Measurements from ENCODE around the gene UBXN2A. TPM values are rescaled to one million over a fixed set of nuclear protein-coding genes. Genes with fewer than 3 reads are reported as not detected.
"Not testable (repeated sequence)": the region's sequence is repeated elsewhere in the genome, so short reads cannot be mapped to it uniquely, and the experiment has no call there.

Gene UBXN2A
- total RNA-seq, 2 experiments from 2014 or later, result 7.6 to 7.7 TPM

- Mint-ChIP-seq H3K4me3 (no peak overlapping the region), H3K36me3 (ENCODE audit: low read depth) (no peaks in the 10 kb centered on the region), H3K27me3 (ENCODE audit: low read depth) (peaks cover 34% of the 10 kb centered on the region), H3K4me1 (ENCODE audit: low read depth) (peaks cover 2% of the 10 kb centered on the region), H3K9me3 (no peaks in the 10 kb centered on the region), H3K27ac (no peak overlapping the region)
- no peak for DNase-seq
- intact Hi-C loops (cut with micrococcal nuclease), result no loop called here
- CTCF ChIA-PET, result interaction anchor here (0.6 kb wide), 2 partner anchors 185 to 261 kb away, joined by 3 read pairs; no protein-coding TSS in a partner anchor
Observed at GRCh38 chr2:24008672-24009366, 68.6 kb downstream of the UBXN2A start.

- H3K27me3 Mint-ChIP-seq (ENCODE audit: low read depth), result peaks cover 34% of the 10 kb centered on the region
- CTCF ChIA-PET, result interaction anchor here (0.6 kb wide), 2 partner anchors 186 to 261 kb away, joined by 3 read pairs; no protein-coding TSS in a partner anchor
Observed at GRCh38 chr2:24009367-24009679, 69.1 kb downstream of the UBXN2A start.

GRCh38 chr2:24009680-24010476 lies 69.6 kb downstream of the UBXN2A start, which contains the start of gene MFSD2B:
Gene MFSD2B, plus strand, starts transcription at chr2:24010085. Its CDS starts 12 bp downstream, at chr2:24010097.
- Mint-ChIP-seq H3K27ac (no peak within 1 kb of the TSS), H3K4me3 (no peak within 1 kb of the TSS), H3K9me3 (no peaks in the 10 kb centered on the region), H3K36me3 (ENCODE audit: low read depth) (no peaks in the 10 kb centered on the region), H3K27me3 (ENCODE audit: low read depth) (peaks cover 34% of the 10 kb centered on the region), H3K4me1 (ENCODE audit: low read depth) (peaks cover 2% of the 10 kb centered on the region)
- CTCF ChIA-PET, result interaction anchor here (0.6 kb wide), 2 partner anchors 186 to 260 kb away, joined by 3 read pairs; no protein-coding TSS in a partner anchor
- intact Hi-C loops (cut with micrococcal nuclease), result no loop called here
- DNase-seq, result no peak

More at GRCh38 chr2:24009367-24009679, 69.1 kb downstream of the UBXN2A start:
- DNase-seq, result no peak
- H3K27ac Mint-ChIP-seq, result no peak overlapping the region
- peaks cover 2% of the 10 kb centered on the region for H3K4me1 Mint-ChIP-seq (ENCODE audit: low read depth)
- no peaks in the 10 kb centered on the region for H3K9me3 Mint-ChIP-seq
- H3K4me3 Mint-ChIP-seq, result no peak overlapping the region
- H3K36me3 Mint-ChIP-seq (ENCODE audit: low read depth), result no peaks in the 10 kb centered on the region
- intact Hi-C loops (cut with micrococcal nuclease), result no loop called here

- Mint-ChIP-seq H3K36me3 (ENCODE audit: low read depth) (no peaks in the 10 kb centered on the region), H3K27ac (no peak overlapping the region), H3K4me1 (ENCODE audit: low read depth) (peaks cover 2% of the 10 kb centered on the region), H3K4me3 (no peak overlapping the region), H3K9me3 (no peaks in the 10 kb centered on the region), H3K27me3 (ENCODE audit: low read depth) (peaks cover 34% of the 10 kb centered on the region)
- CTCF ChIA-PET, result interaction anchor here (1.3 kb wide), 1 partner anchor 186 kb away, joined by 4 read pairs; no protein-coding TSS in a partner anchor
- no peak for DNase-seq
- intact Hi-C loops (cut with micrococcal nuclease), result no loop called here
Observed at GRCh38 chr2:24010477-24011249, 70.4 kb downstream of the UBXN2A start.

GRCh38 chr2:24011250-24012104 lies 71.2 kb downstream of the UBXN2A start:
- Mint-ChIP-seq H3K27me3 (ENCODE audit: low read depth) (peaks cover 34% of the 10 kb centered on the region), H3K9me3 (no peaks in the 10 kb centered on the region), H3K36me3 (ENCODE audit: low read depth) (no peaks in the 10 kb centered on the region), H3K4me1 (ENCODE audit: low read depth) (peaks cover 2% of the 10 kb centered on the region), H3K27ac (no peak overlapping the region), H3K4me3 (no peak overlapping the region)
- CTCF ChIA-PET, result interaction anchor here (0.6 to 1.3 kb wide), 3 partner anchors 18 to 186 kb away, joined by 3 to 4 read pairs (median 4); no protein-coding TSS in a partner anchor
- no peak for DNase-seq
- intact Hi-C loops (cut with micrococcal nuclease), result no loop called here

DNA sequence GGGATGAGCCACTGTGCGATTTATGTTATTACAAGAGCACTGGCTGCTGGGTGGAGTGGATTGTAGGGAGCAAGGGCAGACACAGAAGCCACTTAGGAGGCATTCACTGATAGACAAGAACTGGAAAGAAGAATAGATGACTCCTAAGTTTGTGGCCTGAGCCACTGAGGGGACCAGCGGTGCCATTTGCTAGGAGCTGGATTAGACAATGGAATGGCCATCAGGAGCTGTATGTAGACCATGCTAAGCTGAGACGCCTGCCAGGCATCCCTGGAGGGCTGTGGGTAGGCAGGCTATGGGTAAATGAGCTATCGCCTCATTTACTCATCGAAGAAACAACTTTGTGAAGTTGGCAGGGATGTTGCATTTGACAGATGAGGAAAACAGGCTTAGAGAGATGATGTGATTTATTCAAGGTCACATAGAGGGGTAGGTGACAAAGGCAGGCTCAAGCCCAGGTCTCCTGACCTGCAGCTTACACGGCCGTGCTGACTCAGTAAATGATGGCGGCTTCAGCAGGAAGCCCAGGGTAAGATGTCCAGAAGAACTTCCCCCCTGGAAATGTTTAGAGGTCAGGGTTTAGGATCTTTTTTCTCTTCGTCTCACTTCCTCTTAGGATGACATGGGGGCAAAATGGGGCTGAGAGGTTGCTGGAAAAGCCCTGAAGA lies 72.4 kb downstream of the UBXN2A start:
- H3K27ac Mint-ChIP-seq, result no peak overlapping the region
- CTCF ChIA-PET, result interaction anchor here (0.9 kb wide), 1 partner anchor 19 kb away, joined by 3 read pairs; no protein-coding TSS in a partner anchor
- H3K9me3 Mint-ChIP-seq, result no peaks in the 10 kb centered on the region
- no peaks in the 10 kb centered on the region for H3K36me3 Mint-ChIP-seq (ENCODE audit: low read depth)
- peaks cover 2% of the 10 kb centered on the region for H3K4me1 Mint-ChIP-seq (ENCODE audit: low read depth)
- no peak overlapping the region for H3K4me3 Mint-ChIP-seq
- H3K27me3 Mint-ChIP-seq (ENCODE audit: low read depth), result peaks cover 34% of the 10 kb centered on the region
- intact Hi-C loops (cut with micrococcal nuclease), result no loop called here
- no peak for DNase-seq

GRCh38 chr2:24014902-24015301 lies 74.6 kb downstream of the UBXN2A start:
- intact Hi-C loops (cut with micrococcal nuclease); H3K9me3 Mint-ChIP-seq; DNase-seq; H3K36me3 Mint-ChIP-seq (ENCODE audit: low read depth); H3K4me1 Mint-ChIP-seq (ENCODE audit: low read depth); H3K27ac Mint-ChIP-seq; H3K4me3 Mint-ChIP-seq: not testable (repeated sequence)
- CTCF ChIA-PET, result interaction anchor here (0.7 kb wide), 1 partner anchor 70 kb away, joined by 3 read pairs; no protein-coding TSS in a partner anchor
- peaks cover 17% of the 10 kb centered on the region for H3K27me3 Mint-ChIP-seq (ENCODE audit: low read depth)

GRCh38 chr2:24015562-24016375 lies 75.5 kb downstream of the UBXN2A start:
- DNase-seq, result no peak

DNA sequence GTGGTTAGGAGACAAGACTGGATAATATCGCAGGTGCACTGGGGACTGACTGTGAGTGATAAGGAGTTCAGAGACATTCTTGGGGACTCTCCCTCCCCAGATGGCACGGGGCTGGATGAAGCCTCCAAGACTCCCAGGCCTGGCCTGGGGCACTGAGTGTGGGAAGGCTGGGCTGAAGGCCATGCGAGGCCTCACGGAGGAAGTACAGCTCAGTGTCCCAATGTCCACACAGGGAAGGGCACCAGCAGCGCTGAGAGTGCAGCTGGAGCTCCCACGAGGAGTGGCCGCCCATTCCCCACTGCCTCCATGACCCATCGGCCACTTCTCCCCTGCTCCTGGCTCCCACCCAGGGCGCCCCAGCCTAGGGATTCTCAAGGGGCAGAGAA lies 76.1 kb downstream of the UBXN2A start:
- H3K4me1 Mint-ChIP-seq (ENCODE audit: low read depth), result no peaks in the 10 kb centered on the region
- no peaks in the 10 kb centered on the region for H3K9me3 Mint-ChIP-seq
- H3K36me3 Mint-ChIP-seq (ENCODE audit: low read depth), result no peaks in the 10 kb centered on the region
- CTCF ChIA-PET, result no interaction called here
- H3K4me3 Mint-ChIP-seq, result no peak overlapping the region
- no peak for DNase-seq
- intact Hi-C loops (cut with micrococcal nuclease), result no loop called here
- H3K27ac Mint-ChIP-seq, result no peak overlapping the region
- peaks cover 10% of the 10 kb centered on the region for H3K27me3 Mint-ChIP-seq (ENCODE audit: low read depth)

More at GRCh38 chr2:24015562-24016375, 75.5 kb downstream of the UBXN2A start:
- Mint-ChIP-seq H3K27me3 (ENCODE audit: low read depth) (peaks cover 15% of the 10 kb centered on the region), H3K4me3 (no peak overlapping the region), H3K4me1 (ENCODE audit: low read depth) (no peaks in the 10 kb centered on the region), H3K27ac (no peak overlapping the region), H3K9me3 (no peaks in the 10 kb centered on the region), H3K36me3 (ENCODE audit: low read depth) (no peaks in the 10 kb centered on the region)
- intact Hi-C loops (cut with micrococcal nuclease), result no loop called here
- CTCF ChIA-PET, result interaction anchor here (0.7 kb wide), 1 partner anchor 69 kb away, joined by 3 read pairs; no protein-coding TSS in a partner anchor

- CTCF ChIA-PET, result no interaction called here
- H3K4me1 Mint-ChIP-seq (ENCODE audit: low read depth), result no peaks in the 10 kb centered on the region
- no peak for DNase-seq
- no peak overlapping the region for H3K4me3 Mint-ChIP-seq
- H3K9me3 Mint-ChIP-seq, result no peaks in the 10 kb centered on the region
- H3K27ac Mint-ChIP-seq, result no peak overlapping the region
- intact Hi-C loops (cut with micrococcal nuclease), result no loop called here
- H3K27me3 Mint-ChIP-seq (ENCODE audit: low read depth), result peaks cover 4% of the 10 kb centered on the region
- no peaks in the 10 kb centered on the region for H3K36me3 Mint-ChIP-seq (ENCODE audit: low read depth)
Observed at GRCh38 chr2:24016853-24017703, 76.8 kb downstream of the UBXN2A start.
